Adrenal gland (tissue), 5 donors: ENCODE results near the gene CPS1.

Source experiments
- CTCF ChIP-seq, 6 experiments: fragments of 450-650 bp in 4 of 6; fragments of 200-600 bp in 2 of 6; sonication (generic) in 1 of 6; IDR thresholded peaks; 1 replicate in 5 of 6; 2 replicates in 1 of 6; pipeline versions ENCODE4 v1.5.1 to v1.8.0; 2016 to 2021; ENCODE audit warnings: antibody characterized with exemption in 6 of 6, mild to moderate bottlenecking in 2 of 6, moderate library complexity in 1 of 6
- POLR2A ChIP-seq, 2 donors: fragments of 450-650 bp; IDR thresholded peaks; one replicate each; pipeline ENCODE4 v1.6.1; 2017; ENCODE audit warnings: antibody characterized with exemption in 2 of 2, mild to moderate bottlenecking in 2 of 2, moderate library complexity in 1 of 2
- donor health status: DM: no; HTN: no; CAD: no.

- TF ChIP-seq CTCF (IDR thresholded peaks at IDR 0.05) (no peak), POLR2A (IDR thresholded peaks at IDR 0.05) (no peak)
These were observed 64.1 kb downstream of the CPS1 start for GRCh38 chr2:210620456-210620855.
